ENCODE data around the gene OR12D2.
"Not testable (repeated sequence)": the region's sequence is repeated elsewhere in the genome, so short reads cannot be mapped to it uniquely, and the experiment has no call there.

Gene OR12D2, protein sequence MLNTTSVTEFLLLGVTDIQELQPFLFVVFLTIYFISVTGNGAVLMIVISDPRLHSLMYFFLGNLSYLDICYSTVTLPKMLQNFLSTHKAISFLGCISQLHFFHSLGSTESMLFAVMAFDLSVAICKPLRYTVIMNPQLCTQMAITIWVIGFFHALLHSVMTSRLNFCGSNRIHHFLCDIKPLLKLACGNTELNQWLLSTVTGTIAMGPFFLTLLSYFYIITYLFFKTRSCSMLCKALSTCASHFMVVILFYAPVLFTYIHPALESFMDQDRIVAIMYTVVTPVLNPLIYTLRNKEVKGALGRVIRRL

GRCh38 chr6:29395331-29395730 is at the start of gene OR12D2:
Gene OR12D2, plus strand, starts transcription at chr6:29395631. Its CDS starts 1,069 bp downstream, at chr6:29396700.
- DNase-seq: no peak

DNA sequence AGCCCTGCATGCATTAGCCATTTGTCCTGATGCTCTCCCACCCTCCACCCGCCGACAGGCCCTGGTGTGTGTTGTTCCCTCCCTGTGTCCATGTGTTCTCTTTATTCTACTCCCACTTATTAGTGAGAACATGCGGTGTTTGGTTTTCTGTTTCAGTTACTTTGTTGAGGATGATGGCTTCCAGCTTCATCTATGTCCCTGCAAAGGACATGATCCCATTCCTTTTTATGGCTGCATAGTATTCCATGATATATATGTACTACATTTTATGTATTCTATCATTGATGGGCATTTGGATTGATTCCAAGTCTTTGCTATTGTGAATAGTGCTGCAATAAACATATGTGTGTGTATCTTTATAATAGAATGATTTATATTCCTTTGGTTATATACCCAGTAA is 46.1 kb upstream of the OR12D2 start:
- DNase-seq: not testable (repeated sequence)

DNA sequence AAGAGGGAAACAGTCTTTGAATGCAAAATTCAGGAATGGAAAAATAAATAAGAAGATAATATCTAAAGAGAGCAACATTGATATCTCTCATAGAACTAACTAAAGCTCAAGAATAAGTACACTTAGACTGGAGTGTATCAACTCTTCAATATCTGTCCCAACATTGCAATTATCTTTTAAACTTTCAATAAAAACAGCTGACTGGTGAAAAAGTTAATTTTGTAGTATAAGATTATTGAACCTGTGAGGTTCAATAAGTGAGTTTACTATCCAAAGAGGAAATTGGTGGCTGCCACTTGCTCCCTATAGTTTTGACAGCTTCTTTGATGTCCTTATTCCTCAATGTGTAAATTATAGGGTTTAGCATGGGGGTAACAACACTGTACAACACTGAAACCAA is 40.5 kb upstream of the OR12D2 start:
- no peak for DNase-seq

DNA sequence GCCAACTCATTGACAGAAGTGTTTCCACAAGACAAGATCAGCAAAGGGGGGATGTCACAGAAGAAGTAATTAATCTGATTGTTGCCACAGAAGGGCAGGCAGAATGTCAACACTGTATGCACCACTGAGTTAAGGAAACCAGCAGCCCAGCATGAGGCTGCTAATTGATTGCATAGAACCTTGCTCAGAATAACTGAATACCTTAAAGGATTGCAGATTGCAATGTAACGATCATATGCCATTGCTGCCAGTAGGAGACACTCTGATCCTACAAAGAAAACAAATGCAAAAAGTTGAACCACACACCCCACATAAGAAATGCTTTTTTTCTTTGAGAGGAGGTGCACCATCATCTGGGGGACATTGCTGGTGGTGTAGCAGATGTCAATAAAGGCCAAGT is 39.8 kb upstream of the OR12D2 start:
- DNase-seq: no peak

DNA sequence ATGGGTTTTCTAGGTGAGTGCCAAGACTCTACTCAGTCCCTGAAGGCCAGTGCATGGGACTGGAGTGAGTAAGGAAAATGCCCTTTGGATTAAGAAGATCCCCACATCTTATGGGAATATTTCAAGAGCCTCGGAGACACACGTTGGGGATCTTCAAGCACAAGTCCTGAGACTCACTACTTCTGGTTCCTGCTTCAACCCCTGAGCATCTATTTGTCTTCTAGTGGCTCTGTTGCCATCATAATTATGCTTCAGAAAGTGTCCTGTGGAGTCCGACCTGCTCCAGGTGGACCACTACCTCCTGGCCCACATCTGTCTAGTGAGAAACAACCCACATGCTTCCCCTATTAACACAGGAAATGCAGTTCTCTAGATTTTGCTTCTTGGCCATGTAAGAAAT is 26.7 kb upstream of the OR12D2 start, which contains the start of gene OR5V1:
Gene OR5V1 (minus strand): TSS at position 101 of the 400 bp plus-strand sequence. CDS start 12,670 bp downstream, outside the sequence.
- no peak for DNase-seq

DNA sequence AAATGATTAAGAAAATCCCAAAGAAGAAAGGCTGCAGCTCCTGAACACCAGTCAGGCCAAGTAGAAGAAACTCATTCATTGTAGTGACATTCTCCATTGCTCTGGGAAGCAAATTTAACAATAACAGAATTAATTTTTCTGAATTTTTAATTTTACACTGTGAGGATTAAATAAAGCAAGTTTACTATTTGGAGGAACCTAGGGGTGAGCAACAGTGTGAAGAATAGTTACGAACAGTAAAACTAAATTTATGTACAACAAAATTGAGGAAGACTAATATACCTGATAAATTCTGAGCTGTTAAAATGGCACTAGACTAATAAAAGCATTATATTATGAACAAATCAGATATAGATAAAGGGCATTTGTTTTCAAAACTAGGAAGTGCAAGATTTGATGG is 20.2 kb upstream of the OR12D2 start, which contains the start of gene OR12D3:
Gene OR12D3 (minus strand): TSS at position 101 of the 400 bp plus-strand sequence. CDS start 4 bp downstream, at position 97.
- no peak for DNase-seq

GRCh38 chr6:29376003-29376402 is 19.4 kb upstream of the OR12D2 start:
- no peak for DNase-seq

DNA sequence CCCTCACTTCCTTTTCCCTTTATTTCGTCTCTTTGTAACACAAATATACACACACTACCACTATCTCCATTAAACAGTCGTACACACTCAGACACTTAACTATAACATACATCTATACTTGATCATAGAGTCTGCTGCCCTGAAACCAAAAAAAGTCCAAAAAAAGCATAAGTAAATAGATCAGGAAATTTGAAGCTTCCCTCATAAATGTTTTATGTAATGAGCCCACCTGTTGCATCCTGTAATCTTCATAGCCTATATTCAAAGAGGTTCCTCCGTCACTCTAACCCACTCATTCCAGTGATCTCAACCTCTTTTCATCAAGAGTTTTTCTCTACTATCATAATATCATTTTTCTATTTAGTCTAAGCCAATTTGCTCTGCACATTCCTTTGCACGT is 6.9 kb upstream of the OR12D2 start:
- no peak for DNase-seq

- no peak for DNase-seq
Measured at GRCh38 chr6:29399525-29399924, 4.1 kb downstream of the OR12D2 start.

- no peak for DNase-seq
Measured at GRCh38 chr6:29403801-29404200, 8.4 kb downstream of the OR12D2 start.

- DNase-seq: no peak
Measured at GRCh38 chr6:29414588-29414987, 19.2 kb downstream of the OR12D2 start, which contains the start of gene OR12D1. Gene OR12D1, plus strand, starts transcription at chr6:29414928.

DNA sequence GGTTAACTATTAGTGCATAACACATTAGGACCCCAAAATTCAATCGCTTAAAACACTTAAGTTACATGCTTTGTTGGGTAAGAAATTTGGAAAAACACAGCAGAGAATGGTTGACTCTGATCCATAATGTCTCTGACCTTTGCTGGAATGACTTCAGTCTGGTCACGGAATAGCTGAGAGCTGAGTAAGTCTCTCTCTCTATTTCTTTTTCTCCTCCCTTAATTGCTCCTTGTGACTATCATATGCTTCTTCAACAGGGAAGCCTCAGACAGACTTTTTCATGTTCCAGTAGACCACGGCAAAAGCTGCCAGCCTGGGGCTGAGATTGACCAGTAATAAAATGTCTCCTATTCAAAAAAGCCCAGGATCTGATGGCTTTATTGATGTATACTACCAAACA is 24.1 kb downstream of the OR12D2 start:
- no peak for DNase-seq

- DNase-seq: no peak
Measured at GRCh38 chr6:29424168-29424567, 28.7 kb downstream of the OR12D2 start.

DNA sequence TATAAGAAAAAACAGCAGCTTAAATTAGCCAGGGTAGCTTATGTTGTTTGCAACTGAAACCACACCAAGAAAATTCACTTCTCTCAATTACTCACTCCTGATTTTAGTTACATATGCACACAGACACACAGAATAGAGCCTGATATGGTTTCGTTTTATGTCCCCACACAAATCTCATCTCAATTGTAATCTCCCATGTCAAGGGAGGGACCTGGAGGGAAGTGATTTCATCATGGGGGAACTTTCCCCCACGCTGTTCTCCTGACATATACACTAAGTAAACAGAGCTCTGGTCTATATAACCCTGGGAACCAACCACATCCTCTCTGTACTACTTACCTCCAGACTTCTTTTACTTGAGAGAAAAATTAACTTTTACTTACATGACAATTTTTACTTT is 29.1 kb downstream of the OR12D2 start:
- DNase-seq: no peak

- DNase-seq: no peak
Measured at GRCh38 chr6:29425075-29425474, 29.6 kb downstream of the OR12D2 start.

DNA sequence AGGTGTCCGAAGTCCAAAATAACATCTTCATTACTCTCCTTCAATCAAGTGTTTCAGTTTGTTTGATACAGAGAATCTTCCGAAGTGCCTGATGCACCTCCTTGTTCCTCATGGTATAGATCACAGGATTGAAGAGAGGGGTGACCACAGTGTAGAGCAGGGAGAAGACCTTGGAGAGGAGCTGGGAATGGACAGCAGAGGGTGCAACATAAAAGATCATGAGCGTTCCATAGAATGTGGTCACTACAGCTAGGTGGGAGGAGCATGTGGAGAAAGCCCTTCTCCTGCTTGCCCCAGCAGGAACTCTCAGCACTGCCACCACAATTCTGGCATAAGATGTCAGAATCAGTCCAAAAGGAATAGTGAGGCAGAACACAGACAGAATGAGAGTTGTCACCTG is 31.2 kb downstream of the OR12D2 start:
- no peak for DNase-seq

- not testable (repeated sequence) for DNase-seq
Measured at GRCh38 chr6:29436730-29437129, 41.3 kb downstream of the OR12D2 start.

GRCh38 chr6:29439006-29439405 is 43.6 kb downstream of the OR12D2 start, which contains the start of gene OR10C1:
Gene OR10C1, plus strand, starts transcription at chr6:29439306. Its CDS starts 710 bp downstream, at chr6:29440016.
- no peak for DNase-seq

DNA sequence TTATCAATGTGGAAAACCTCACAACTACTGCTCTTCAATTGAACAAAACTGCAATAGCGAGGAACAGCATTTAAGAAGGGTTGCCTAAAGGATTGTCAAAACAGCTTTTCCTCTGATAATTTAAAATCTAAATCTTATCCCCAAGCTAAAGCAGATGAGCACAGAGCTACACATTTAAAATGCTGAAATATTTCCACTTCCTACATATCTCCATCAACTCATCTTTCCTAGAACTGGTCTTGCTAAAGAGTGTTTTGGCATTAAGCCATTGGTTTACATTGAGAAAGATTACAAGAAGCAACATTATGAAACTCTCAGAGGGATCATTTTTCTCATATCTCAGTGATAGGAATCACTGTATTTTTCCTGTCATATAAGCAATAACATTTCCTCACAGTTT is 47.3 kb downstream of the OR12D2 start:
- DNase-seq: no peak

DNA sequence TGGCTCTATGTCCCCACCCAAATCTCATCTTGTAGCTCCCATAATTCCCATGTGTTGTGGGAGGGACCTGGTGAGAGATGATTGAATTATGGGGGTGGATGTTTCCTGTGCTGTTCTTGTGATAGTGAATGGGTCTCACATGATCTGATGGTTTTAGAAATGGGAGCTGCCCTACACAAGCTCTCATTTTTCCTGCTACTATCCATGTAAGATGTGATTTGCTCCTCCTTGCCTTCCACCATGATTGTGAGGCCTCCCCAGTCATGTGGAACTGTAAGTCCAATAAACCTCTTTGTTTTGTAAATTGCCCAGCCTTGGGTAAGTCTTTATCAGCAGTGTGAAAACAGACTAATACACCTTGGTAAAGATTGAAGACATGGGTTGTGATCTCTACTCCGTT is 48.6 kb downstream of the OR12D2 start:
- not testable (repeated sequence) for DNase-seq
